Tibial artery (tissue), 4 donors: ENCODE measurements around the gene LCA5L.
"Not testable (repeated sequence)": the region's sequence is repeated elsewhere in the genome, so short reads cannot be mapped to it uniquely, and the experiment has no call there.

ENCODE experiments used
- DNase-seq, 2 donors: peaks; one replicate each; pipeline ENCODE4 v3.0.0-alpha.2; 2019
- H3K27ac ChIP-seq, 2 donors: fragments of 200-600 bp; sonication (generic) in 1 of 2; 1 replicate in 1 of 2; 2 replicates in 1 of 2; pipeline ENCODE4 v1.5.1; 2018 to 2019; ENCODE audit warnings: mild to moderate bottlenecking in 1 of 2
- H3K27me3 ChIP-seq, 2 donors: fragments of 200-600 bp; sonication (generic) in 1 of 2; one replicate each; pipeline versions ENCODE4 v1.5.1 to v1.6.0; 2016 to 2019
- H3K36me3 ChIP-seq, 3 donors: fragments of 200-600 bp; sonication (generic) in 2 of 3; one replicate each; pipeline ENCODE4 v1.5.1; 2016 to 2019; ENCODE audit warnings: mild to moderate bottlenecking in 2 of 3
- H3K4me1 ChIP-seq, 4 donors: fragments of 200-600 bp; sonication (generic) in 2 of 4; 1 replicate in 3 of 4; 2 replicates in 1 of 4; pipeline ENCODE4 v1.5.1; 2016 to 2019
- H3K4me3 ChIP-seq, 2 donors: fragments of 200-600 bp; sonication (generic) in 1 of 2; 1 replicate in 1 of 2; 2 replicates in 1 of 2; pipeline ENCODE4 v1.5.1; 2018 to 2019; ENCODE audit warnings: mild to moderate bottlenecking in 2 of 2
- H3K9me3 ChIP-seq, 3 donors: fragments of 200-600 bp; sonication (generic) in 1 of 3; one replicate each; pipeline ENCODE4 v1.5.1; 2016 to 2019
- CTCF ChIP-seq, 2 experiments: fragments of 200-600 bp in 1 of 2; fragments of 450-650 bp in 1 of 2; IDR thresholded peaks; one replicate each; pipeline ENCODE4 v1.5.1; 2017 to 2019; ENCODE audit warnings: antibody characterized with exemption in 2 of 2, mild to moderate bottlenecking in 1 of 2, moderate library complexity in 1 of 2
- intact Hi-C: fragments of 100-400 bp; cut with DNase I; formaldehyde crosslinking; loops from one replicate; pipeline ENCODE4 v1.15.0; 2023; ENCODE audit warnings: low total_unique reads

Gene LCA5L

GRCh38 chr21:39385299-39386145 is 60.1 kb downstream of the LCA5L start:
- no peak for TF ChIP-seq CTCF (IDR thresholded peaks at IDR 0.05)
- no peaks in the 10 kb centered on the region for H3K9me3 ChIP-seq
- H3K4me3 ChIP-seq, result peak overlapping the region; percentile 42 to 53
- H3K36me3 ChIP-seq, result peaks cover 0 to under 1% (median 0%) of the 10 kb centered on the region in 3 donors
- peak overlapping the region; percentile 58 to 63 for H3K27ac ChIP-seq
- DNase-seq, result peak; percentile 51 to 86
- H3K27me3 ChIP-seq, result no peaks in the 10 kb centered on the region
- intact Hi-C loops, result loop anchor here (2.0 to 10.0 kb wide), 3 partner anchors 35 to 201 kb away; partner anchors contain the start of genes LCA5L and PSMG1
- peaks cover 0 to 49% (median 37%) of the 10 kb centered on the region in 4 donors for H3K4me1 ChIP-seq

DNA sequence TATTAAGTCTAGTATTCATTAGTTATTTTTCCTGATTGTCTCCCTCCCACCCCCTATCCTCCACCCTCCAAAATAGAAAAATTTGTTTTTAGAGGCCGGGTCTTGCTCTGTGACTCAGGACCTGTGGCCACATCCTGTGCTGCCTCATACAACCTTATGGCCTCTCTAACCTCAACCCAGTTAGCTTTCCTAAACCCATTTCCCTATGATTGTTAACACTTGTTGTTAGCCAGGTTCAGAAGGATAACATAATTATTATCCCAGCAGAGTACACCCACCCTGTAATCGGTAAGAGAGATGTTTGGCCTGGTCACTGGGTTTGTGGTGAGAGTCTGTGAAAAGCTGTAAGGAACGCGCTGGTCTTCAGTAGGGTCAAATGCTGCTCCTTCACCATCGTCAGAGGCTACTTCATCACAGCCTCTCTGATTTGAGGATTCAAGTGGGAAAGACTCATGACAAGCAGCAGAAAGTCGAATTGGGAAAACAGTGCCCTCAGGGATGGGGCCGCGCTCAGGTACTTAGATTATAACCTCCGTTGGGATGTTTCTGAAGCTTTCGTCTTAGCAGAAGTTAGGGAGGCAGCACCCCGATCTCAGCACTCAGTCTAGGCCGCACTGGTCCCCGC is 60.8 kb downstream of the LCA5L start:
- DNase-seq, result no peak
- Histone ChIP-seq H3K36me3 (no peaks in the 10 kb centered on the region), H3K4me1 (peaks cover 0 to 48% (median 34%) of the 10 kb centered on the region in 4 donors), H3K27ac (peak overlapping the region in 1 of 2 donors; percentile 51), H3K27me3 (no peaks in the 10 kb centered on the region), H3K4me3 (no peak overlapping the region), H3K9me3 (no peaks in the 10 kb centered on the region)
- intact Hi-C loops, result loop anchor here (10.0 kb wide), 2 partner anchors 60 to 200 kb away; partner anchors contain the start of genes LCA5L and PSMG1
- no peak for TF ChIP-seq CTCF (IDR thresholded peaks at IDR 0.05)

DNA sequence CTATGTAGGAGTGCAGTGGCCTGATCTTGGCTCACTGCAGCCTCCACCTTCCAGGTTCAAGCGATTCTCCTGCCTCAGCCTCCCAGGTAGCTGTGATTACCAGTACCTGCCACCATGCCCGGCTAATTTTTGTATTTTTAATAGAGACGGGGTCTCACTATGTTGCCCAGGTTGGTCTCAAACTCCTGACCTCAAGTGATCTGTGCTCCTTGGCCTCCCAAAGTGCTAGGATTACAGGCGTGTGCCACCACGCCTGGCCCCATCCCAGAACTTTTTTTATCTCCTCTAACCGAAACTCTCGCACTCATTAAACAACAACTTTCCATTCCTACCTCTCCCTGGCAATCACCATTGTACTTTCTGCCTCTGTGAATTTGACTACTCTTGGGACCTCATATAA is 63.5 kb downstream of the LCA5L start:
- not testable (repeated sequence) for H3K27ac ChIP-seq
- intact Hi-C loops, result loop anchor here (10.0 kb wide), 2 partner anchors 63 to 197 kb away; partner anchors contain the start of genes LCA5L and PSMG1

DNA sequence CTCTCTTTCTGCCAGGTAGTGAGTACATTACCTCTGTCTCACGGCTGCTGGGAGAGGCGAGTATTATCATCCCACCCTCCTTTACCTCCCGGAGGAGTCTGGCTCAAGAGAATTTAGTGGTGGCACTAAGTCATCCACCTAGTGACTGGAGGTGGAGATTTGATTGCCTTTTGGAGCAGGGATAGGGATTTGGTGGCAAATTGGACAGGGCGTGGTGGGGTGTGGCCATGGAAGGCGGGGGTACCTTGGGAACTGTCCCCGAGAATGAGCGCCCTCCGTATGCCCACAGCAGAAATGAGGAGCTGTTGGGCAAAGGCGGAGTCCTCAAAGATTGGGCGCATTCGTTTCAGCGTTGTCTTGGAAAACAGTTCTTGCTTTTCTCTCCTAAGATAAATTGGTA is 64.6 kb downstream of the LCA5L start:
- no peak for DNase-seq
- intact Hi-C loops, result loop anchor here (10.0 kb wide), 2 partner anchors 64 to 196 kb away; partner anchors contain the start of genes LCA5L and PSMG1
- no peak for TF ChIP-seq CTCF (IDR thresholded peaks at IDR 0.05)
- no peaks in the 10 kb centered on the region for H3K36me3 ChIP-seq
- H3K27me3 ChIP-seq, result no peaks in the 10 kb centered on the region
- peak overlapping the region; percentile 86 to 94 for H3K27ac ChIP-seq
- peak overlapping the region; percentile 70 to 81 for H3K4me3 ChIP-seq
- H3K4me1 ChIP-seq, result peaks cover 0 to 21% (median 14%) of the 10 kb centered on the region in 4 donors
- no peaks in the 10 kb centered on the region for H3K9me3 ChIP-seq

More for the DNA sequence above, 63.5 kb downstream of the LCA5L start:
- peaks cover 0 to 32% (median 21%) of the 10 kb centered on the region in 4 donors for H3K4me1 ChIP-seq
- H3K4me3 ChIP-seq, DNase-seq, H3K36me3 ChIP-seq, H3K27me3 ChIP-seq, H3K9me3 ChIP-seq: not testable (repeated sequence)

DNA sequence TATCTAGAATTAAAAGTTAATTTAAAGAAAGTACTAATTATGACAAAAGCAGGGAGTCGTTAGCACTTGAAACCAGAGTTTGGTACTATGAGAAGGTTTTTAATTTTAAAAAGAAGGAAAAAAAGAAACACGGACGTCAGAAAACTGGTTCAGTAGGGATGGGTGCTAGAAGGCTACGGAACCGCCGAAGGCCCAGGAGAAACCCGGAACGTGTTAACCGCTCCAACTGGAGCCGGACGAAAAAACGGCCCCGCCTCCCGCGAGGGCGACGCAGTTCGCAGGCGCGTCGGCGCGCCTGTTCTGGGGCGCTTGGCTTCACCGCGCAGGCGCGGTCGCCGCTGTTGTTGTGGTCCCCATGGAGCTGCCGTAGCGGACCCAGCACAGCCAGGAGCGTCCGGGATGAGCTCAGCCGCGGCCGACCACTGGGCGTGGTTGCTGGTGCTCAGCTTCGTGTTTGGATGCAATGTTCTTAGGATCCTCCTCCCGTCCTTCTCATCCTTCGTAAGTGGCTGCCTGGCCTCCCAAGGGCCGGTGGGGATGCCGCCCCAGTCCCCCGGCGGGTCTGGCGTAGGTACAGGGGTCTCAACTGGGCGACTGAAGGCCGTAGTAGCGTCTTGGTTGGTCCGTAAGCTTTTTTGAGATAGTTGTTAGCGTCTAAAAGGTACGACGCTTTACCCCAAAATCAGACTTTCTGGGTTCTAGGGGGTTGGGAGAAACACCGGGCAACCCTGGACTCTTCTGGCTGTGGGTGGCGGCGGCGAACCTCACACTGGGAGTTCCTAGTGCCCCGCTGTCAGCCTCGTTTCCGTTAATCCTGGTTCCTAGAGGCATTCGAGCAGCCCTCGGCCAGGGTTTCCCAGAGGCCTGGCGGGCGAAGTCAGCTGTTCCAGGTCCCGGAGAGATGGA is 65.3 kb downstream of the LCA5L start:
- intact Hi-C loops, result loop anchor here (10.0 kb wide), 2 partner anchors 65 to 195 kb away; partner anchors contain the start of genes LCA5L and PSMG1
- H3K36me3 ChIP-seq, result no peaks in the 10 kb centered on the region
- H3K9me3 ChIP-seq, result no peaks in the 10 kb centered on the region
- no peaks in the 10 kb centered on the region for H3K27me3 ChIP-seq
- TF ChIP-seq CTCF (IDR thresholded peaks at IDR 0.05), result no peak
- peak overlapping the region; percentile 86 to 94 for H3K27ac ChIP-seq
- peaks cover 0 to 20% (median 12%) of the 10 kb centered on the region in 4 donors for H3K4me1 ChIP-seq
- peak overlapping the region; percentile 70 to 81 for H3K4me3 ChIP-seq
- DNase-seq, result peak; percentile 96
